Measurements from ENCODE around the gene LASP1.

The LASP1 gene

GRCh38 chr17:38958326-38958725, 88.5 kb downstream of the LASP1 start:
- TF ChIP-seq CTCF (IDR thresholded peaks at IDR 0.05; ENCODE audit: insufficient read depth, missing control alignments), result no peak
- DNase-seq (ENCODE audit: insufficient read length, low spot score), result no peak
- no peak for FAIRE-seq

- no peak for FAIRE-seq
- no peak for TF ChIP-seq CTCF (IDR thresholded peaks at IDR 0.05; ENCODE audit: insufficient read depth, missing control alignments)
- no peak for DNase-seq (ENCODE audit: insufficient read length, low spot score)
Observed at GRCh38 chr17:38958756-38959155, 88.9 kb downstream of the LASP1 start.

- FAIRE-seq, result no peak
- TF ChIP-seq CTCF (IDR thresholded peaks at IDR 0.05; ENCODE audit: insufficient read depth, missing control alignments), result no peak
- no peak for DNase-seq (ENCODE audit: insufficient read length, low spot score)
Observed at GRCh38 chr17:38959508-38959907, 89.7 kb downstream of the LASP1 start.

GRCh38 chr17:38960402-38960801, 90.5 kb downstream of the LASP1 start:
- FAIRE-seq (no peak), DNase-seq (ENCODE audit: insufficient read length, low spot score) (no peak)

GRCh38 chr17:38961413-38961812, 91.6 kb downstream of the LASP1 start:
- no peak for TF ChIP-seq CTCF (IDR thresholded peaks at IDR 0.05; ENCODE audit: insufficient read depth, missing control alignments)
- DNase-seq (ENCODE audit: insufficient read length, low spot score), result no peak
- FAIRE-seq, result no peak

More at GRCh38 chr17:38960402-38960801, 90.5 kb downstream of the LASP1 start:
- no peak for TF ChIP-seq CTCF (IDR thresholded peaks at IDR 0.05; ENCODE audit: insufficient read depth, missing control alignments)

- DNase-seq (ENCODE audit: insufficient read length, low spot score) (no peak), FAIRE-seq (no peak)
- no peak for TF ChIP-seq CTCF (IDR thresholded peaks at IDR 0.05; ENCODE audit: insufficient read depth, missing control alignments)
Observed at GRCh38 chr17:38967290-38967738, 97.5 kb downstream of the LASP1 start, which contains the start of gene FBXO47. TSS of gene FBXO47 (minus strand) at chr17:38967403. CDS start at chr17:38963025, 4,378 bp downstream.

GRCh38 chr17:38969281-38969680, 99.4 kb downstream of the LASP1 start:
- DNase-seq (ENCODE audit: insufficient read length, low spot score) (no peak), FAIRE-seq (no peak)
- TF ChIP-seq CTCF (IDR thresholded peaks at IDR 0.05; ENCODE audit: insufficient read depth, missing control alignments), result no peak

All from D721Med (cell line).